Astrocyte of the spinal cord (primary cell): Measurements from ENCODE around the gene SPACA4.

ENCODE experiments used
- DNase-seq: peaks from one replicate; pipeline ENCODE4 v3.0.0; 2011; ENCODE audit warnings: low read depth, low spot score
- H3K4me3 ChIP-seq: 2 replicates; pipeline ENCODE4 v1.5.1; 2011; ENCODE audit warnings: low read depth, mild to moderate bottlenecking, low read length, moderate library complexity
- in situ Hi-C: cut with HindIII; loops from 2 replicates; pipeline ENCODE4 v1.10.0; 2017; ENCODE audit warnings: low sequenced_read_pairs
- TF ChIP-seq, protein P1 (sequence below): IDR thresholded peaks from 2 replicates; pipeline ENCODE4 v1.5.1; 2012; ENCODE audit warnings: low read depth, mild to moderate bottlenecking, low read length, inconsistent platforms

Gene SPACA4

DNA sequence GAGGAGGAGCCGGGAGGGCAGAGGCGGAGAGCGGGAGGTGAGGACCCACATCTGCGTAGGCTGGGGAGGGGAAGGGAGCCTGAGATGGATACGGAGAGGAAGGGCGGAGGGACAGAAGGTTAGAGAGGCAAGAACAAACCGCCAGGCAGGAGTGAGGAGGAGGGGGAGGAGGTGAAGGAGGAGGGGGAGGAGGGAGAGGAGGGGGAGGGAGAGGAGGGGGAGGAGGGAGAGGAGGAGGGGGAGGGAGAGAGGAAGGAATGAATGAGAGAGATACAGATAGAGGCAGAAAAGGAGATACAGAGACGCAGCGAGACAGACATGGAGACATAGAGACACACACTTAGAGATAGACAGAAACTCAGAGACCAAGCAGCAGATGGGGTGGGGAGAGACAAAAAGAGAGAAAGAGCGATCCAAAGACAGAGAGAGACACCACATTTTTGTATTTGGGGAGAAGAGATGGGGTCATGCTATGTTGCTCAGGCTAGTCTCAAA is 40.2 kb downstream of the SPACA4 start:
- in situ Hi-C loops: no loop called here
- no peak for DNase-seq
- peak overlapping the region; percentile 42 for H3K4me3 ChIP-seq
- TF ChIP-seq, protein P1, sequence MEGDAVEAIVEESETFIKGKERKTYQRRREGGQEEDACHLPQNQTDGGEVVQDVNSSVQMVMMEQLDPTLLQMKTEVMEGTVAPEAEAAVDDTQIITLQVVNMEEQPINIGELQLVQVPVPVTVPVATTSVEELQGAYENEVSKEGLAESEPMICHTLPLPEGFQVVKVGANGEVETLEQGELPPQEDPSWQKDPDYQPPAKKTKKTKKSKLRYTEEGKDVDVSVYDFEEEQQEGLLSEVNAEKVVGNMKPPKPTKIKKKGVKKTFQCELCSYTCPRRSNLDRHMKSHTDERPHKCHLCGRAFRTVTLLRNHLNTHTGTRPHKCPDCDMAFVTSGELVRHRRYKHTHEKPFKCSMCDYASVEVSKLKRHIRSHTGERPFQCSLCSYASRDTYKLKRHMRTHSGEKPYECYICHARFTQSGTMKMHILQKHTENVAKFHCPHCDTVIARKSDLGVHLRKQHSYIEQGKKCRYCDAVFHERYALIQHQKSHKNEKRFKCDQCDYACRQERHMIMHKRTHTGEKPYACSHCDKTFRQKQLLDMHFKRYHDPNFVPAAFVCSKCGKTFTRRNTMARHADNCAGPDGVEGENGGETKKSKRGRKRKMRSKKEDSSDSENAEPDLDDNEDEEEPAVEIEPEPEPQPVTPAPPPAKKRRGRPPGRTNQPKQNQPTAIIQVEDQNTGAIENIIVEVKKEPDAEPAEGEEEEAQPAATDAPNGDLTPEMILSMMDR: no peak

DNA sequence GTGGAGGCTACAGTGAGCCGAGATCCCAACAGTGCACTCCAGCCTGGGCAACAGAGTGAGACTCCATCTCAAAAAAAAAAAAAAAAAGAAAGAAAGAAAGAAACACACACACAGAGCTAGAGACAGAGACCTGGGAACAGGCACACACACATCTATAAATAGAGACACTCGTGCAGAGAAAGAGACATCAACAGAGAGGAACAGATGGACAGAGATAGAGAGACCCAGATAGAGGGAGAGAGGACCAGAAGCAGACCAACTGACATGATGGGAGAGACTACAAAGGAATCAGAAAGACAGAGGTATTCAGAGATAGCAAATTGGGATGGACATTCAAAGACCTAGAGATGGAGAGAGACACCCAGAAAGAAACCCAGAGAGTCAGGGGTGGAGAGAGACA is 41.6 kb downstream of the SPACA4 start:
- H3K4me3 ChIP-seq: no peak overlapping the region
- TF ChIP-seq, protein P1: no peak
- in situ Hi-C loops: no loop called here

DNA sequence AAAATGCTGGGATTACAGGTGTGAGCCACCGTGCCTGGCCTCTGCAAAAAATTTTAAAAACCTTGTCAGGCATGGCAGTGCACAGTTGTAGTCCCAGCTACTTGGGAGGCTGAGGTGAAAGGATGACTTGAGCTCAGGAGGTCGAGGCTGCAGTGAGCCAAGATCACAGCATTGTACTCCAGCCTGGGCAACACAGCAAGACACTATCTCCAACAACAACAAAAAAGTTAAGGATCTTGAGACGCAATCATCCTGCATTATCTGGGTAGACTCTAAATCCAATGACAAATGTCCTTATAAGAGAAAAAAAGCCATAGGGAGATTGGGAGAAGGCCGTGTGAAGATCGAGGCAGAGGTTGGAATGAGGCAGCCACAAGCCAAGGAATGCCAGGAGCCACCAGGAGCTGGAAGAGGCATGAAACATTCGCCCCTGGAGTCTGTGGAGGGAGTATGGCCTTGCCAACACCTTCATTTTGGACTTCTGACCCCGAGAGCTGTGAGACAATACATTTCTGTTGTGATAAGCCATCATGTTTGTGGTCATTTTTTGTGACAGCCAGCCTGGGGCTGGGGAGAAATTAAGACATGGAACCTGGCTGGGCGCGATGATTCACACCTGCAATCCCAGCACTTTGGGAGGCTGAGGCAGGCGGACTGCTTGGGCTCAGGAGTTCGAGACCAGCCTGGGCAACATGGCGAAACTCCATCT is 44.6 kb downstream of the SPACA4 start:
- DNase-seq: no peak
- in situ Hi-C loops: no loop called here
- TF ChIP-seq, protein P1: no peak
- H3K4me3 ChIP-seq: no peak overlapping the region

More for the DNA sequence above, 41.6 kb downstream of the SPACA4 start:
- DNase-seq: no peak

DNA sequence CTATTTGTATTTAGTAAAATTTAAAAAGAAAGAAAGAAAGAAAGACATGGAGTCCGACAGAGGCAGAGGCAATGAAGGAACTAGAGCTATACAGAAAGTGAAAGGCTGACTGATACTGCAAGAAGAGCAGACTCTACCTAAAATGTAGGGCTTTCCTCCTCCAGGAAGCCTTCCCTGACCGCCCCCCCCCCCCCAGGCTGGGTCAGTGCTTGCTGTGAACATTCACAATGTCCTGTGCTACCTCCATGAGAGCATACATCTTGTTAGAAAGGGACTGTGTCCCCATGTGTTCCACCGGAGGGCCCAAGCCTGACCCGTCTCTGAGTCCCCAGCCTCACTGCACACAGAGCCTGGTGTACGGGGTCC is 45.1 kb downstream of the SPACA4 start:
- TF ChIP-seq, protein P1: no peak
- in situ Hi-C loops: no loop called here
- no peak for DNase-seq
- H3K4me3 ChIP-seq: no peak overlapping the region

DNA sequence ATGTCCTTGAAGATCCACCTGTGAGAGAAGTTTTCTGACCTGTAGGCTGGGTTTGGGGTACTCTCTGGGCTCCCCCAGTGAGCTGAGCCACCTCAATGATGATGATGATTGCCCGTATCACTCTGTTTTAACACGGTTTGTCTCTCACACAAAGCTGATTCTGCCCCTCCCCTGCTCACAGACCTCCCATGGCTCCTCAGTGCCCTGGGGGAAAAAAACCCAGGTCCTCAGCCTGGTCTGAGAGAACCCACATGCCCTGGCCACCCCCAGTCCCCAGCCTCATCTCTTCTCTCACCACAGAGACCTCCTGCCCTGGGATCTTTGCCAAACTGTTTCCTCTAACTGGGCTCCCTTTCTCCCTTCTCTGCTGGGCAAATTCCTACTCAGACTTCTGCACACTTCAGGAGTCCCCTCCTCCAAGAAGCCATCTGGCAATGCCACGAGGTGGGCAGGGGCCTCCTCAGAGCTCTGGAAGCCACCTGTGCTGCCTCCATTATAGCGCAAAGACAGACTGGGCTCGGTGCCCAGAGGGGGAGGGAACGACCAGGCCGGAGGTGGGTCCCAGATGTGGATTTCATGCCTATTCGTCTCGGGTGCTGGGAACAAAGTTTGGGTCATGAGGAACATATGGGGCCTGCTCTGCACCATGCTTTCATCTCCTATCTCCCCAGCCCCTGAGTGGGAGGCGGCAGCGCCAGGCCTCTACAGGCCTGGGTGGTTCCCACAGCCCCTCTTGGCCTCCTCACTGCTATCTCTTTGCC is 47.9 kb downstream of the SPACA4 start:
- in situ Hi-C loops: no loop called here
- TF ChIP-seq, protein P1: no peak
- no peak overlapping the region for H3K4me3 ChIP-seq
- peak; percentile 7 for DNase-seq

DNA sequence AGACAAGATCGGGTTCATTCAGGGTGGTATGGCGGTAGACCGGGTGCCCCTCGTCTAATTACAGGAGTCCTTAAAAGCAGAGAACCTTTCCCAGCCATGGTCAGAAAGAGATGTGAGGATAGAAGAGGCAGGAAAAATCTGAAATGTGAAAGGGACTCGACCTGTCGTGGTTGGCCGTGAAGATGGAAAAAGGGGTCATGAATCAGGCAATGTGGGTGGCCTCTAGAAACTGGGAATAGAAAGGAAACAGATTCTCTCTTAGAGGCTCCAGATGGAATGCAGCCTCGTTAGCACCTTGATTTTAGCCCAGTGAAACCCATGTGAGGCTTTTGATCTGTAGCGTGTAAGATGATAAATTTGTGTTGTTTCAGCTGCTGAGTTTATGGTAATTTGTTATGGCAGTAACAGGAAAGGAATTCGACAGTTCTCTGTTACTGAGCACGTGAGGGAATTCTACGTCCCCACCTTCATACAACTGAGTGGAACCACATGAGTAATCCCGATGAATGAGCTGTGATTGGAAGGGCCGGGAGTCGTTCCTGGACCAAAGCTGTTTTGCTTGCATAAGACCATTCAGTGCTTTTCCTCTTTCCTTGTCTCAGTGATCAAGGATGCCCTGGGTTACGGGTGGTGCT is 50.4 kb downstream of the SPACA4 start:
- H3K4me3 ChIP-seq: no peak overlapping the region
- in situ Hi-C loops: no loop called here
- peak; percentile 76 for DNase-seq
- TF ChIP-seq, protein P1: no peak
